GM21737 (cell line): ENCODE results near the gene MDGA2.
"Not testable (repeated sequence)": the region's sequence is repeated elsewhere in the genome, so short reads cannot be mapped to it uniquely, and the experiment has no call there.

Source experiments
- ATAC-seq: cut with Tn5 transposase; IDR thresholded peaks from one replicate; pipeline ENCODE4 v1.9.1; 2021; ENCODE audit warnings: mild to moderate bottlenecking, moderate library complexity; ENCODE audit not compliant: unreplicated experiment

Gene MDGA2

DNA sequence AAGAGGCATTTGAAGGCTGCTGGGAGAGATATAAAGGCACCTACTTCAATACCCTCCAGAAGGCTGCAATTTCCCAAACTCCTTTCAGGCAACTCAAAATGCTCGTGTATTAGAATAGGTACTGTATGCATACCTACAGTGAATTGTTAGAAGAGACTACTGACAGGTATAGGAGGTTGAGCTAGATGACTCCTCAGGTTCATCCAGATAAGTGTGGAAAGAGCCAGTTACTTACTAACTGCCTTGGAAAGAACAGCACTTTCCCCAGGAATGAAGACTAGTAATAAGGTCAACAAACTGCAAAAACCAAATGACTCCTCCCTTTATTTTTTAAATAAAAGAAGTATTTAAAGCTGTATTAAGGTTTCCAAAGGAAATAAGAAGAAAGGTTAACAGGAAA is 429.0 kb downstream of the MDGA2 start:
- no peak for ATAC-seq

DNA sequence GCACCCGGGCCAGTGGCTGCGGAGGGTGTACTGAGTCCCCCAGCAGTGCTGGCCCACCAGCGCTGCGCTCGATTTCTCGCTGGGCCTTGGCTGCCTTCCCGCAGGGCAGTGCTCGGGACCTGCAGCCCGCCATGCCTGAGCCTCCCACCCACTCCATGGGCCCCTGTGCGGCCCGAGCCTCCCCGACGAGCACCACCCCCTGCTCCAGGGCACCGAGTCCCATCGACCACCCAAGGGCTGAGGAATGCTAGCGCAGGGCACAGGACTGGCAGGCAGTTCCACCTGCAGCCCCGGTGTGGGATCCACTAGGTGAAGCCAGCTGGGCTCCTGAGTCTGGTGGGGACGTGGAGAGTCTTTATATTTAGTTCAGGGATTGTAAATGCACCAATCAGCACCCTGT is 432.8 kb downstream of the MDGA2 start:
- not testable (repeated sequence) for ATAC-seq

DNA sequence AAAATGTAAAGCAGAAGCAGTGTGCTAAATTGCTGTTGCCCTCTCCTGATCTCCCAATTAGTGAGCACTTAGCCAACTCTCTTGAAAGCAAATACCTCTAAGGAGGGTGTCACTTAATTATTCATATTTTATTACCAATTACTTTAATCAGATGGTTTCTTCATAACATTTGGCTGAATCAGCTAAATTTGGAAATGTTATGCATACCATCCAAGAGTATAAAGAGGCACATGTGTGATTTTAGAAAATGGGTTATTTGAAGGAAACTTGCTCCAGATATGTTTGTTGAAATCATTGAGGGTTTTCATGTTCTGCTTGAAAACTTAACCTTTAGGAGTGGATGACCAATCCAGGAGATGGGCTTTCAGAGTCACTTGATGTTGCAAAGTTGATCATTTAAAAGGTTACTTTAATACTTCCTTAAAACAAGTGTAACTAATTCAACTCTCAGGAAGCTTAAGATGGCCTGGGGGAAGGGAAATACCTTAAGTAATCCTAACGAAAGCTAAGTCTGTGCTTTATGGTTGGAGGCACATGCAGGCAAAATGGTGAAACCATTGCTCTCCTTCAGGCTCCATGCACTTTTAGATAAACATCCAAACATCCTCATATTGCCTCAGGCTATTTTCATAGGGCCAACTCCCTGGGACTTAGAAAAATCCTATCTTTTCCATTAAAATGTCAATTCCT is 434.5 kb downstream of the MDGA2 start:
- no peak for ATAC-seq

DNA sequence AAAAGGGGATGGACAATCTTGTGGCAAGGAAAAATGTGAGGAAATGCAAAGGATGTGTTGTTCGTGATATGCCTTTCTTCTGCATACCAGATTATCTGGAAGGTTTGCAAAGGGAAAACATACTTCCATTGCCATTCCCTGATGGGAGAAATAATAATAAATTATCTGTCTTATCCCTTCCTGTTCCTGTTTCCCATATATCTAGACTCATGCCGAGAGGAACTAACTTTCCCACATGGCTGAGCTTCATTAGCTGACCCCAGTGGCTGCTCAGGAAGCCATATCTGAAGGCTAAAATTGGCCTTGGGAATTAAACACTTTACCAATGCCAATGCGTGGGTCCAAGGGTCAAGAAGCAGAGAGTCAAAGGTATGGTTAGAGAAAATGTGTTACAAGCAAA is 439.8 kb downstream of the MDGA2 start:
- no peak for ATAC-seq

DNA sequence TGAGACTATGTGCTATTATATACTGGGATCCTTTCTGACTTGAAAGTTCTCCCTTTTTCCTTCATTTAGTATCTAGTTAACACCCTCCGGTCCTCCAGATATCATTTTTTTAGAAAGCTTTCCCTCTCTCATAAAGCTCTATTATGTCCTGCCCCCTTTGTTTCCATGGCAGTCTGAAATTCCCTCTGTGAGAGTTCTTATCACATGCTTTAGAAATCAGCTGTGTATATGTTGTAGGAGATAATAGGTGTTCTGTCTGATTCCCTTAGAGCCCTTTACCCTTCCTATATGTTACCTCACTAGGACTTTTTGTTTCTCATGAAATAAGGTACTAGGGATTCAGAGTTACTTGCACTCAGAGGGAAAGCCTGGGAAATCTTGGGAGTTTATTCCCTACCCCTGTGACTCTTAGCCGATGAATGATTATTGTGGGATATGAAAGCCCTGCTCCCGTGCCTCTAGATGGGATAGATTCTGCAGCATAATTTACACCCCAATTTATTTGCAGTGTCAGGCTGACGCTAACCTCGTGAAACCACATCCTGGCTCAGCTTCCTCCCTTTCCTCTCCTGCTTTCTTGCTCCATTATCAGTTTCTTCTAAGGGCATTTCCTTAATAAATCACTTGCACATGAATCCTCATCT is 448.4 kb downstream of the MDGA2 start:
- ATAC-seq, result no peak

DNA sequence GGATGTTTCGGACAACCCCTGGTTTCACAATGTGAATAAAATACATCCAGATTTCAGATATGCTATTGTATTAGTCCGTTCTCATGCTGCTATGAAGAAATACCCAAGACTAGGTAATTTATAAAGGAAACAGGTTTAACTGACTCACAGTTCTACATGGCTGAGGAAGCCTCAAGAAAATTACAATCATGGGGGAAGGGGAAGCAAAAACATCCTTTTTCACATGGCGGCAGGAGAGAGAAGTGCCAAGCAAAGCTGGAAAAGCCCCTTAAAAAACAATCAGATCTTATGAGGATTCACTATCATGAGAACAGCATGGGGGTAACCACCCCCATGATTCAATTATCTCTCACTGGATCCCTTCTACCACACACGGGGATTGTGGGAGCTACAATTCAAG is 451.7 kb downstream of the MDGA2 start:
- ATAC-seq, result no peak

DNA sequence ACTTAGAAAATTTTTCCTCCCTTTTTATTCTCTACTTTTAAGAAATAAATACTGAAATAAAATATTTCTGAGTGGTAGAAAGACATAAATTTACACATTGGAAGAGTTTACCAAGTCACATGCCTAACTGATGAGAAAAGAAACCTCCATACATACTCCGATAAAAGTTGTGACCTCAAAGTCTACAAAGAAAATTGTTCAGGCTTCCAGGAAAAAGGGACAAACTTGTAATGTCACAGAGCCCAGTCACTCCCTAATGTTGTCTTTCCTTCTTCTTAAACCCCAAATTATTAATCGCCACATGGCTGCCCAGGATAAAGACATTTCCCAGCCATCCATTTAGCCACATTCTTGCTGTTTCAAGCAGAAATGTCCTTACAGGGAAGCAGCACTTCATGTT is 455.3 kb downstream of the MDGA2 start:
- ATAC-seq, result no peak

DNA sequence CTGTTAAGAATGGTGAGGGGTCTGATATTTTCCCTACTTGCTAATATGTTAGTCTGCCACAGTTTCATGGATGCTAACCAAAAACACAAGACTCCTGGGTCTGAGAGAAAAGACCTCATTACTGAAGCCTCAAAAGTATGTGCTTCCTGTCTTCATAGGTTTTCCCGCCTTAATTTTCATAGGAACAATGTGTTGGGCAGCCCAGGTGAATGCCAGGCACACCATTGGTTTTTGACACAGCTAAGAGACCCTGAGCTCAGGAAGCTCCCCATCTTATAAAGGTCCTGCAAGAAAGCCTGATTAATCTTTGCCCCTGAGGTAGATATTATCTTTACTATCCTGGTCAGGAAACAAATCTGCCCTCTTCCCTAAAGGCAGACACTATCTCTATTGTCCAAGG is 464.1 kb downstream of the MDGA2 start:
- ATAC-seq, result no peak

DNA sequence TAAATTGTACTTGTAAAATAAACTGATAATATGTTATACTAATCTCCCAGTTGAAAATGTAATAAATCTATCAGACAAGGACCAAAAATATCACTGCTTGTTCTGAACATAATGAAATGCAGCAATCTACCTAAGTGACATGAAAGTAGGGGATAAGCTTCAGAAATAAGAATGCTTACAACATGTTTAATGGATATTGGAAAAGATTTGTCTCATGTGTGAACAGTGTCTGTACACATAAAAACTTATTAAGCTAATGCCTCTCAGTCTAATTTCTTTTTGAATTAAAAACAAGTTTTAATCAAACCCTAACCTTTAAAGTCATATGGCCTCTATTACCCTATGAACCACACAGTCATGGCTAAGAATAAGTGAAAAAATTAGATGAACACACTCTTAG is 465.3 kb downstream of the MDGA2 start:
- no peak for ATAC-seq

DNA sequence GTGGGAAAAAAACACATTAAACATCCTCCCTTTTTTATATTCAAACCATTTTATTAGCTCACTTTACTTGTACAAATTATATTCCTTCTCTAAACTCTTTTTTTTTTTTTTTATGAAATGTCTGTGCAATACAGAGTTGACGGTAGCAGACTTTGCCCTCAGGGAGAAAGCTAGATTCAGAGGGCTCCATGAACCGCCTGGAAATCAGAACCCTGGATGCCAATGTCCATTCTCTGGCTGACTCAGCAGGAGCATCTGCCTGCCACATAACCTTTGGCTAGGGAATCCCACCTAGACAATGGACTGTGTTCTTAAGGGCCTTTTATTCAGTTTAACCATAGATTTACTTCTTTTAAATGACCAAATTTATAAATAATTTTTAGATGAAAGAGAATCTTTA is 467.0 kb downstream of the MDGA2 start:
- ATAC-seq, result no peak

DNA sequence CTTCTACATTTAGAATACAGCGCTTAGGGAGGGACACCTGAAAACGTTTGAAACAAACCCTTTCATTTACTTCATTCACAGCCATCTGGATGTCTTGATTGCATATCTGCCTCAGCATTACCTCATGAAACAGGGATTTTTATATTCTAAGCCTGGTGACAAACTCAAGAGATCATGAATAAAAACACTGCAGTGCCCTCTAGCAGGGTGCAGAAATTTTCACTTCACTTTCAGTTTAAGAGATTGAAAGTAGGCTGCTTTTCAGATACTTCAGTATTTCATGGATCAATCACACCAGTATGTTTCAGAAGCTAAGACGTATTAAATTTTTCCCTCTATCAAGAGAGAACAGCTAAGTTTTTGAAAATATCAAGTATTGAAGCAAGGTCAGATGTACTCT is 467.8 kb downstream of the MDGA2 start:
- ATAC-seq, result no peak

DNA sequence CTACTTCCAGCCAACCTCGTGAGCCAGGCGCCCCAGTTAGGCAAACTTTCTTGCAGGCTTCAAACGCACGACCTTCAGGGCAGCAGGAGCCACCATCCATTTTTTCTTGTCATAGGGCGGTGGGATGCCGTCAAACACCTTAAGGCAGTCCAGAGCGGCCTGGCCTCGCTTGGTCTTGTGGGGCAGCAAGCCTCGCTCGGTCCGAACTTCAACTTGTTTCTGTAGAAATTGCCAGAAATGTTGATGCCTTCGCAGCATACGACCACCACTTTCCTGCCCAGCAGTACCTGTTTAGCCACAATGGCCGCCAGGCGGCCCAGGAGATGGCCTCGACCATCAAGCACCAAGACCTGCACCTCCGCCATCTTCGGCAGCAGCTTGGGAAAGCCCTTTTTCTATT is 474.7 kb downstream of the MDGA2 start:
- no peak for ATAC-seq

DNA sequence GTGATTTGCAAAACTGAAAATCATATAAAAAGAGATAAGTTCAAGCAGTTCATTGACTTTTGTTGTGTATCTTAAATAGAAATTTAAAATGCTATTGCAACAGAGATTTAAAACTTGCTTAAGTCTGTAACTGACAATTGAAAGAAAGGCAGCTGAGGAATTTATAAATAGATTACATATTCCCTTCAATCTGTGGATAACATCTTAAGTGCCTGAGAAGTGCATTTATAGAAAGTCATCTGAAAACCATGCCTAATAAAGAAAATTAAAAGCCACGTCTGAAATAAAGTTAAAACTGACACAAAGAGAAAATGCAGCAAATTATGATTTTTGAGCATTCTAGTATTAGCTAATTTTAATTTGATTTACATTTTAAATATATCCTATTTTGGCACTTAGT is 479.8 kb downstream of the MDGA2 start:
- ATAC-seq, result no peak

DNA sequence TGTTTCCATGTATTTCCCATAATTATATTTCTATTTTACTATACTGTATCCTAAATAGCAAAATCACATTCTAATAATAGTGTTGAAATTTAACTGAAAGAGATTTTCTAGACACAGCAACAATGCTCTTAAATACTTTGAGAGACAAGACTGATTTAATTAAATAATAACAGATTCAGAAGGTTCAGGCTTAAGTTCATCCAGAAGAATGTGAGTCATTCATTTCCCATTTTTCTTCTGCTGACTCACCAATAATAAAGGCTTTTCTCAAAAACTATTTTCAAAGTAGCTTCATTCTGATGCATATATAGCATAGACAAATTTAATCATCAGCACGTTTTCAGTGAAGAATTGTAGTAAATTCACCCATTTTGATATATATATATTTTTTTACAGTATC is 481.4 kb downstream of the MDGA2 start:
- ATAC-seq, result no peak

DNA sequence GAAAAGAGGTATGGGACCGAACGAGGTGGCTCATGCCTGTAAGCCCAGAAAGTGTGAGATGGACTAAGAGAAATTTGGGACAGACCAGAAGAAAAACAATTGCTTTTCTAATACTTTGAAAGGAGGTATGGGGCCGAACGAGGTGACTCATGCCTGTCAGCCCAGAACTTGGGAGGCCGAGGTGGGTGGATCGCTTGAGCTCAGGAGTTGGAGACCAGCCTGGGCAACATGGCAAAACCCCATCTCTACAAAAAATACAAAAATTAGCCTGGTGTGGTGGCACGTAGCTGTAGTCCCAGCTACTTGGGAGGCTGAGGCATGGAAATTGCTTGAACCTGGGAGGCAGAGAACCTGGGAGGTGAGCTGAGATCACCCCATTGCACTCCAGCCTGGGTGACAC is 483.2 kb downstream of the MDGA2 start:
- not testable (repeated sequence) for ATAC-seq

DNA sequence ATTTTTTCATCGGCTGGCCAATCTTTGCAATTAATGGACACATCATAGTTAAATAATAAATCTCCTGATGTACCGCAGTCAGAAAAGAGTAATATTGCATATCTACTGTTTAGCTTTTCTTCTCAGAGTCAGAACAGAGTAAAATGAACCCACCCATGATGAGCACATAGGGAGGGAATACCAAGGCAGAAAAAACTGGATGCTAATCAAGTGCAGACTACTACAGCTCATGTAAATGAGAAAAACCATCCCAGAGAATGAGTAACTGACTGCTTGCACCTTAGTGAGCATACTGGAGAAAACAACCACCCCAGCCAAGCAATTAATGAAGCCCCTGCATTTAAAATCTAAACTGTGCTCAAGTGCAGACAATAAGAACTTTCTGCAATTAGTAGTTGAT is 483.7 kb downstream of the MDGA2 start:
- ATAC-seq, result no peak

DNA sequence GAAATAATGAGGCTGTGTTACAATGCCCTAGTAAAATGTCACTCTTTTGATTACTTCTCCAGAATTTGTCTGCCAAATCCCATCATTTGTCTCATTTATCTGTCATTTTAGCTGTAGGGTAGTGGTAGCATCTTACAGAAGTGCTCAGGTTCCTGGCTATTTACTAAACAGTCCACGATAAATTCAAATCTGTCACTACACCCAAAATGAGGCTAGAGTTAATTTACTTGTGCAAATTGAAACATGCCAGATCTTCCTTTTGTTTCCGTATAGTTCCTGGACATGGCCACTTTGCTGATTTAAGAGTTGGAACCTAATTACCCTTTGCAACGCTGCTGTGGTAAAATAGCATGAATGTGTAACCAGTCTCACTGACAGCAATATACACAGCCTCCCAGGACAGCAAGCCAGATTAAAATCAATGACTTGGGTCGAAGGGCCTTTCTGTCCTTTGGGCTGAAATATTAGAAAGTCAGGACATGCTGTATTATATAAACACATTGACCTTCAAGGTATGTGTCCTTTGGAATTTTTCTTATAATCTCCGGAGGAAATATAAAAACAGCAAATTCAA is 485.4 kb downstream of the MDGA2 start:
- no peak for ATAC-seq

DNA sequence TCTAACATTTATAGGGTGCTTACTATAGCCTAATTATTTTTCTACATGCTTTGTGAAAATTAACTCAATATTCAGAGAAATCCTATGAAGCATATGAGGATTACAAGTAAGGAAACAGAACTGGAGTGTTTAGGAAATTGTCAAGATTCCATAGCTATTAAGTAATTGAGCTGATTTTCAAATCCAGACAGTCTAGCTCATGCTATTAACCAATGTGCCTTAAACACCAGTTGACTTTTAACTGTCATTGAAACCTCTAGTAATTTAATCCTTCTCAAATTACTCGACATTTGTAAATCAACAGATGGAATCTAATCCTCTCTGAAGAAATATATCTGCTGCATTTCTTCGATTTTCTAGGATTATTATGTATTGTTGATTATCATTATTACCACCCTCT is 488.9 kb downstream of the MDGA2 start:
- no peak for ATAC-seq

DNA sequence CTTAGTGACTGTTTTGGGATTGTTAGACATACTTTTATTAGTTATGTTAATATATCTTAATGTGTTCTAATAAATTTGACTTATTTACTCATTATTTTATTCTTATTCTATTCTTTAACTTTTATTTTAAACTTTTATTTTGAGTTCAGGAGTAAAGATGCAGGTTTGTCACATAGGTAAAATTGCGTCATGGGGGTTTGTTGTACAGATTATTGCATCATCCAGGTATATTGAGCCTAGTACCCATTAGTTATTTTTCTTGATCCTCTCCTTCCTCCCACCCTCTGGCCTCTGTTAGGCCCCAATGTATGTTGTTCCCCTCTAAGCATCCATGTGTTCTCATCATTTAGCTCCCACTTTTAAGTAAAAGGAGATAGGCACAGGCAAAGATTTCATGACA is 495.5 kb downstream of the MDGA2 start:
- no peak for ATAC-seq

DNA sequence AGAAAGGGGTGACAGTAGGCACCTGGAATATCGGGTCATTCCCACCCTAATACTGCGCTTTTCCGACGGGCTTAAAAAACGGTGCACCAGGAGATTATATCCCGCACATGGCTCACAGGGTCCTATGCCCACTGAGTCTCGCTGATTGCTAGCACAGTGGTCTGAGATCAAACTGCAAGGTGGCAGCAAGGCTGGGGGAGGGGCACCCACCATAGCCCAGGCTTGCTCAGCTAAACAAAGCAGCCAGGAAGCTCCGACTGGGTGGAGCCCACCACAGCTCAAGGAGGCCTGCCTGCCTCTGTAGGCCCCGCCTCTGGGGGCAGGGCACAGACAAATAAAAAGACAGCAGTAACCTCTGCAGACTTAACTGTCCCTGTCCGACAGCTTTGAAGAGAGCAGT is 503.5 kb downstream of the MDGA2 start:
- ATAC-seq, result not testable (repeated sequence)

DNA sequence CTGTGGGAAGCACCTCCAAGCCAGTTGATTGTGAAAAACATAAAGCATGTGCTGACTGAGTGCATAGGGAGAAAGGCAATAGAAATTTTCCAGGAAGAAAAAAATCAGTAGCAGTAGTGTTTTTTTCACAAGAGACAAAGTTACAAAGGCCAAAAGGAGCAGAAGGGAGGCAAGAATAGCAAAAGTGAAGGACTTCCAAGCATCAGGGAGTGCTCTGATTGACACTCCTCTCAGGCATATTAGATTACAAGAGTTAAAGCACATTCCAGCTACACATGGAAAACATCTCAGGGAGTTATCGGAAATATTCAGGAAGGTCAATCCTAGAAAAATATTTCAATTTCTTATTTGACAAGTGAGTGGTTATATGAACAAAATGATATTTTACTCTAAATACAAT is 508.0 kb downstream of the MDGA2 start:
- ATAC-seq, result no peak

DNA sequence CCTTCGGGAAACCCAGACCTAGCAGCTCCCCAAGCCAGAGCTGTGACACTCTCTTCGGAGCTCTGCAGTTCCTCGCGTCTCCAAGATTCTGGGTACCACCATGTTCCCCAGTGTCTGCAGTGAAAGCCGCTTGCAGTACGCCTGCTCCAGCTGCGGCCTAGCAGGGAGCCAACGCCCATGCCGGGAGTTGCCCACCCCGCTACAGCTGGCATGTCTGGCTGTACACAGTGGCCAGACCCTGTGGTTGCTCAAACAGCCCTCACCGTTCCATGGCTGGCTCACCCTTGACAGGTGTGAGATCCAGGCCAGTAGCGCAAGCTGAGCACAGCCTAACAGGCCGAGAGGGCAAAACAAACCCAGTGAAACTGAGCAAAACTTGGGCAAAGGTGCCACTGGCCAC is 520.0 kb downstream of the MDGA2 start:
- ATAC-seq, result no peak
